Esophagus muscularis mucosa (tissue), 4 donors: Measurements from ENCODE around the gene MIF. TPM values are rescaled to one million over a fixed set of nuclear protein-coding genes. Genes with fewer than 3 reads are reported as not detected.
"Not testable (repeated sequence)": the region's sequence is repeated elsewhere in the genome, so short reads cannot be mapped to it uniquely, and the experiment has no call there.

ENCODE experiments used
- DNase-seq: peaks from one replicate; pipeline ENCODE4 v3.0.0-alpha.2; 2017; ENCODE audit errors: extremely low spot score
- H3K27ac ChIP-seq, 4 donors: fragments of 200-600 bp; sonication (generic); replicated peaks in 1 of 4; 1 replicate in 3 of 4; 2 replicates in 1 of 4; pipeline ENCODE4 v1.5.1; 2016 to 2019; ENCODE audit warnings: mild to moderate bottlenecking in 1 of 4
- H3K27me3 ChIP-seq, 4 donors: fragments of 200-600 bp; sonication (generic); one replicate each; pipeline versions ENCODE4 v1.5.1 to v1.6.0; 2016 to 2019
- H3K36me3 ChIP-seq, 4 donors: fragments of 200-600 bp; sonication (generic); one replicate each; pipeline ENCODE4 v1.5.1; 2016 to 2019
- H3K4me1 ChIP-seq, 4 donors: fragments of 200-600 bp; sonication (generic); one replicate each; pipeline ENCODE4 v1.5.1; 2016 to 2019
- H3K4me3 ChIP-seq, 4 donors: fragments of 200-600 bp; sonication (generic); 1 replicate in 2 of 4; 2 replicates in 2 of 4; pipeline ENCODE4 v1.5.1; 2016 to 2019; ENCODE audit warnings: mild to moderate bottlenecking in 4 of 4, moderate library complexity in 1 of 4
- H3K9me3 ChIP-seq, 4 donors: fragments of 200-600 bp; sonication (generic); 1 replicate in 3 of 4; 2 replicates in 1 of 4; pipeline ENCODE4 v1.5.1; 2016 to 2019
- EP300 ChIP-seq: sonication (generic); formaldehyde crosslinking; IDR thresholded peaks from one replicate; pipeline ENCODE4 v1.6.1; 2017; ENCODE audit warnings: antibody characterized with exemption
- POLR2A ChIP-seq: fragments of 450-650 bp; IDR thresholded peaks from one replicate; pipeline ENCODE4 v1.6.1; 2017; ENCODE audit warnings: antibody characterized with exemption, moderate library complexity, mild to moderate bottlenecking, low read depth
- POLR2AphosphoS5 ChIP-seq, 2 donors: sonication (generic); formaldehyde crosslinking; IDR thresholded peaks; one replicate each; pipeline ENCODE4 v1.6.1; 2017; ENCODE audit warnings: antibody characterized with exemption in 2 of 2
- WGBS: methylation state at CpG from one replicate; pipeline ENCODE4 v1.1.5; 2018; 5-methylcytosine and 5-hydroxymethylcytosine counted together
- intact Hi-C: fragments of 100-400 bp; cut with DNase I; formaldehyde crosslinking; loops from one replicate; pipeline ENCODE4 v1.15.1; 2023
- total RNA-seq, 4 donors: library from RNA; depleted of rRNA; stranded (reverse); fragments of >200 nt; gene quantifications; one replicate each; pipeline versions ENCODE4 v1.1.0 to v1.2.1, GENCODE V29; 2016
- TF ChIP-seq, protein P1 (sequence below), 3 experiments: fragments of 200-600 bp in 2 of 3; fragments of 450-650 bp in 1 of 3; sonication (generic) in 2 of 3; IDR thresholded peaks; one replicate each; pipeline ENCODE4 v1.5.1; 2017 to 2019; ENCODE audit warnings: antibody characterized with exemption in 3 of 3, mild to moderate bottlenecking in 2 of 3, moderate library complexity in 1 of 3

The MIF gene
- total RNA-seq, 4 donors from 2014 or later = 158 to 372 (median 263) TPM

DNA sequence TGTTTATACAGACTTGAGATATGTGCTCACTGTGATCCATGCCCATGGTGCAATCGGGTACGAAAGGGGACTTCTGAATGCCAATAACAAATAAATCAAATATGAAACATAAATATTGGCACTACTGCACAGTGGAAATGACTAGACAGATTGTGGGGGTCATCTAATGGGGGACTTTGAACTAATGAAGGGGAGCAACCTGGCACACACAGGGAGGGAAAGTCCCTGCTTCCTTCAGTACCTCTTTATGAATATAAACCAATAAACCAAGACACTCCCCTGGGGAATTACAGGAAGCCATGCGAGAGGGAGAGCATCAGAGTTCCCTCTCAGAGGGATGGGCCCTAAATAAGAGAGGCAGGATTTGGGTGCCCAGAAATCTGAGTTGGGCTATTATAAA, 21.1 kb downstream of the MIF start:
- Histone ChIP-seq H3K9me3 (no peaks in the 10 kb centered on the region), H3K36me3 (peaks cover 0 to 11% (median 0%) of the 10 kb centered on the region in 4 donors), H3K4me1 (peaks cover 5 to 17% (median 15%) of the 10 kb centered on the region in 4 donors), H3K27ac (peak overlapping the region in 1 of 4 donors; percentile 83), H3K27me3 (no peaks in the 10 kb centered on the region), H3K4me3 (no peak overlapping the region)
- WGBS = 92% methylated on average over 3 of the region's 3 CpGs
- TF ChIP-seq POLR2A = no peak
- TF ChIP-seq, protein P1, sequence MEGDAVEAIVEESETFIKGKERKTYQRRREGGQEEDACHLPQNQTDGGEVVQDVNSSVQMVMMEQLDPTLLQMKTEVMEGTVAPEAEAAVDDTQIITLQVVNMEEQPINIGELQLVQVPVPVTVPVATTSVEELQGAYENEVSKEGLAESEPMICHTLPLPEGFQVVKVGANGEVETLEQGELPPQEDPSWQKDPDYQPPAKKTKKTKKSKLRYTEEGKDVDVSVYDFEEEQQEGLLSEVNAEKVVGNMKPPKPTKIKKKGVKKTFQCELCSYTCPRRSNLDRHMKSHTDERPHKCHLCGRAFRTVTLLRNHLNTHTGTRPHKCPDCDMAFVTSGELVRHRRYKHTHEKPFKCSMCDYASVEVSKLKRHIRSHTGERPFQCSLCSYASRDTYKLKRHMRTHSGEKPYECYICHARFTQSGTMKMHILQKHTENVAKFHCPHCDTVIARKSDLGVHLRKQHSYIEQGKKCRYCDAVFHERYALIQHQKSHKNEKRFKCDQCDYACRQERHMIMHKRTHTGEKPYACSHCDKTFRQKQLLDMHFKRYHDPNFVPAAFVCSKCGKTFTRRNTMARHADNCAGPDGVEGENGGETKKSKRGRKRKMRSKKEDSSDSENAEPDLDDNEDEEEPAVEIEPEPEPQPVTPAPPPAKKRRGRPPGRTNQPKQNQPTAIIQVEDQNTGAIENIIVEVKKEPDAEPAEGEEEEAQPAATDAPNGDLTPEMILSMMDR (IDR thresholded peaks at IDR 0.05) = no peak
- TF ChIP-seq EP300 = no peak
- no peak for TF ChIP-seq POLR2AphosphoS5 (IDR thresholded peaks at IDR 0.05)
- no peak for DNase-seq
- intact Hi-C loops = no loop called here

DNA sequence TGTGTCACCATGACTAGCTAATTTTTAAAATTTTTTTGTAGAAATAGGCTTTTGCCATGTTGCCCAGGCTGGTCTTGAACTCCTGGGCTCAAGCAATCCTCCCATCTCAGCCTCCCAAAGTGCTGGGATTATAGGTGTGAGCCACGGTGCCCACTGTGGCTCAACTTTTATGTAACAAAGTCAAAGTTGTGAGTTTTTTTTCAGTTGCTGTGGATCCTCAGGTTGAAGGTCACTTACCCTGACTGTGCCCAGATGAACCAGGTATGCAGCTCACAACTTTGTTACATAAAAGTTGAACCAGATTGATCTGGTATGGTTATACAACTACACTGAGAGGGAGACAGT, 26.1 kb downstream of the MIF start:
- intact Hi-C loops, H3K4me1 ChIP-seq, H3K4me3 ChIP-seq, H3K9me3 ChIP-seq, DNase-seq, H3K27me3 ChIP-seq: not testable (repeated sequence)
- Histone ChIP-seq H3K36me3 (peaks cover 12 to 46% (median 17%) of the 10 kb centered on the region in 4 donors), H3K27ac (peak overlapping the region; percentile 53 to 70 (median 60))
- 88% methylated on average over 1 of the region's 1 CpG for WGBS

DNA sequence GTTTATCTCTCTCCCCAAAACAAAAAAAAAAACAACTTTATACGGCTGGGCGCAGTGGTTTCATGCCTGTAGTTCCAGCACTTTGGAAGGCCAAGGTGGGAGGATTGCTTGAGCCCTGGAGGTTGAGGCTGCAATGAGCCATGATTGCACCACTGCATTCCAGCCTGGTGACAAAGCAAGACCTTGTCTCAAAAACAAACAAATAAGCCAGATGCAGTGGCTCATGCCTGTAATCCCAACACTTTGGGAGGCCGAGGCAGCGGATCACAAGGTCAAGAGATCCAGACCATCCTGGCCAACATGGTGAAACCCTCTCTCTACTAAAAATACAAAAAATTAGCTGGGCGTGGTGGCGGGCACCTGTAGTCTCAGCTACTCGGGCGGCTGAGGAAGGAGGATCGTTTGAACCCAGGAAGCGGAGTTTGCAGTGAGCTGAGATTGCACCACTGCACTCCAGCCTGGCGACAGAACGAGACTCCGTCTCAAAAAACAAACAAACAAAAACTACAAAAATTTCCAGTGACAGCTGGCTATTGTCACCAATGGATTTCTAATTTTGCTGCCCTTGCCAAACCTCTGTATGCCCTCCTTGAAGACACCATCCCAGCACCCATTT, 27.5 kb downstream of the MIF start:
- intact Hi-C loops, H3K27ac ChIP-seq, DNase-seq, H3K4me1 ChIP-seq, H3K4me3 ChIP-seq, H3K27me3 ChIP-seq: not testable (repeated sequence)
- WGBS = 91% methylated on average over 13 of the region's 13 CpGs
- Histone ChIP-seq H3K9me3 (peaks cover 0 to 12% (median 0%) of the 10 kb centered on the region in 4 donors), H3K36me3 (peaks cover 16 to 55% (median 27%) of the 10 kb centered on the region in 4 donors)
- peak in 1 of 2 donors; percentile 9 for TF ChIP-seq POLR2AphosphoS5 (IDR thresholded peaks at IDR 0.05)

DNA sequence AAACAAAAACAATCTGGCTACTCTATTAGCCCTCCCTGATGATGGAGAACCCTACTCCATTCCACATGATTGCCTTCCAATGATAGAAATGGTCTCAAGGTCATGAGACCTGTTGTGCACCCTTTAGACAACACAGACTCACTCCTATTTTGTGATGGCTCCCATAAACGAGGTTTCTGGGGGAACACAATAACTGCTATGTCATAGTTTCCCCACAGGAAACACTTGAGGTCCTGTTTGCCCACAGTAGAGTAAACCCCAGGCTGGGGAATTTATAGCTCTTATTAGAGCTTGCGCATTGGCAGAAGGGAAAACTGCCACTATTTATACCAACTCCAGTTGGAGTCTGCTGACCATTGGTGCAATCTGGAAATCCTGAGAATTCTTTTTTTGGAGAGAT, 28.7 kb downstream of the MIF start:
- Histone ChIP-seq H3K4me1 (peaks cover 0 to 9% (median 7%) of the 10 kb centered on the region in 4 donors), H3K9me3 (peaks cover 0 to 12% (median 0%) of the 10 kb centered on the region in 4 donors), H3K4me3 (no peak overlapping the region), H3K27me3 (no peaks in the 10 kb centered on the region), H3K36me3 (peaks cover 16 to 57% (median 27%) of the 10 kb centered on the region in 4 donors), H3K27ac (no peak overlapping the region)
- no peak for TF ChIP-seq EP300
- TF ChIP-seq POLR2AphosphoS5 (IDR thresholded peaks at IDR 0.05) = no peak
- TF ChIP-seq, protein P1 (IDR thresholded peaks at IDR 0.05) = no peak
- TF ChIP-seq POLR2A = no peak
- DNase-seq = no peak
- 63% methylated on average over 2 of the region's 2 CpGs for WGBS
- intact Hi-C loops = no loop called here

DNA sequence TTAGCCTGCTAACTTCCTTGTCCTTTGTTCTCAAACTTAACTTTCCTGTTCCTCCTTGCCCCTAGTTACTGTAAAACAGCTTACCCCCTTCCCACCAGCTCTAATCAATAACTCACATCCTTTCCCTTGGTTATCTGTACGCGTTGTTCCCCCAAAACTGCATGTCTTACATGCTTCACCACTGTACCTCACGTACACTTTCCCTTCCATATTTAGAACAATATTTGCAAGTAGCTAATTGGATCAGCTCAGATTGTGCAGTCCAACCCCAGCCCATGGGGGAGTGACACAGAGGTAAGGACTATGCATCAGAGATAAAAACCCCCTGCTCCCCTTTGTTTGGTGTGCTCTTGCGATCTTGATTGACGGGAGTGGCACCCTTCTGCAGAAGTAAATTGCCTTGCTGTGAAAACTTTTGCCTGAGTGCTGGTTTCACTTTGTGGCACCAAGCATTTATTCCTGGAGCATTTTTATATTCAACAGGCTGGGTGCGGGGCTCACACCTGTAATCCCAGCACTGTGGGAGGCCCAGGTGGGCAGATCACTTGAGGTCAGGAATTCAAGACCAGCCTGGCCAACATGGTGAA, 30.9 kb downstream of the MIF start:
- DNase-seq = no peak
- H3K36me3 ChIP-seq = peaks cover 16 to 64% (median 30%) of the 10 kb centered on the region in 4 donors
- 97% methylated on average over 6 of the region's 6 CpGs for WGBS

More for the DNA sequence above, 30.9 kb downstream of the MIF start:
- intact Hi-C loops = loop anchor here (5.0 kb wide), 1 partner anchor 47 kb away; the partner anchor contains the start of gene DDT
- no peak overlapping the region for H3K27ac ChIP-seq
- H3K27me3 ChIP-seq = no peaks in the 10 kb centered on the region
- TF ChIP-seq POLR2A = no peak
- no peak for TF ChIP-seq POLR2AphosphoS5 (IDR thresholded peaks at IDR 0.05)
- TF ChIP-seq, protein P1 (IDR thresholded peaks at IDR 0.05) = no peak
- TF ChIP-seq EP300 = no peak
- H3K4me1 ChIP-seq = peaks cover 0 to 3% (median 1%) of the 10 kb centered on the region in 4 donors
- H3K4me3 ChIP-seq = no peak overlapping the region
- H3K9me3 ChIP-seq = peaks cover 0 to 12% (median 0%) of the 10 kb centered on the region in 4 donors
